HCT116 (cell line): ENCODE data around the gene KIF18A.

ENCODE experiments used
- CEBPB ChIP-seq: IDR thresholded peaks from 2 replicates; pipeline ENCODE4 v1.6.1; 2012; ENCODE audit warnings: low read depth
- EZH2phosphoT487 ChIP-seq: fragments of 200-600 bp; IDR thresholded peaks from 2 replicates; pipeline ENCODE4 v1.6.1; 2018; ENCODE audit warnings: antibody characterized with exemption, borderline replicate concordance
- MAX ChIP-seq: IDR thresholded peaks from 2 replicates; pipeline ENCODE4 v1.6.1; 2012
- POLR2A ChIP-seq: IDR thresholded peaks from 2 replicates; pipeline ENCODE4 v1.7.0; 2011; ENCODE audit warnings: borderline replicate concordance; ENCODE audit not compliant: insufficient read depth, insufficient read length; ENCODE audit errors: extremely low read depth
- POLR2AphosphoS5 ChIP-seq: IDR thresholded peaks from 2 replicates; pipeline ENCODE4 v1.6.1; 2011; ENCODE audit warnings: mild to moderate bottlenecking, low read depth, low read length, moderate library complexity
- TF ChIP-seq, protein P1 (sequence below), 3 experiments: fragments of 200-600 bp in 1 of 3; sonication (generic) in 1 of 3; IDR thresholded peaks in 2 of 3; conservative IDR thresholded peaks in 1 of 3; 2 replicates each; pipeline ENCODE4 v1.5.1; 2012 to 2017; ENCODE audit warnings: low read depth in 2 of 3, low read length in 2 of 3, antibody characterized with exemption in 1 of 3, borderline replicate concordance in 1 of 3, control low read depth in 1 of 3, mild to moderate bottlenecking in 1 of 3, mixed read lengths in 1 of 3, mixed run types in 1 of 3, moderate library complexity in 1 of 3; ENCODE audit not compliant: insufficient read depth in 1 of 3

DNA sequence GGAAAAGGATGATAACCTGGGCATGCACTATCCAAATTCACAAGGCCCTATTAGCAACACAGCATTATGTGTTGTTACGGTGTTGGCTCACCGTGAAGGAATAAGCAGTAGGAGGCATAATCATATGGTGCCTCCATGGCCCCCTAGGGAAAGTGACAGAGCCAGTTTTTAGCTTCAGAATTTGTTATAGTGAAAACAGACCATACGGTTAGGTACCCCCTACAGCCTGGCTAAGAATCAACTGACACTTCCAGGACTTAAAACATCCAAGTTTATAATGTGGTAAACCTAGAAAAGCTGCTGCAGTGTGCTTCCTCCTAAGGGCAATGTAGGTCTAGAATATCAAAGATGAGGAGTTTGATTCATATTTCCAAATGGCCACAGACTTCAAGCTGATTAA lies 30.4 kb downstream of the KIF18A start:
- TF ChIP-seq, protein P1, sequence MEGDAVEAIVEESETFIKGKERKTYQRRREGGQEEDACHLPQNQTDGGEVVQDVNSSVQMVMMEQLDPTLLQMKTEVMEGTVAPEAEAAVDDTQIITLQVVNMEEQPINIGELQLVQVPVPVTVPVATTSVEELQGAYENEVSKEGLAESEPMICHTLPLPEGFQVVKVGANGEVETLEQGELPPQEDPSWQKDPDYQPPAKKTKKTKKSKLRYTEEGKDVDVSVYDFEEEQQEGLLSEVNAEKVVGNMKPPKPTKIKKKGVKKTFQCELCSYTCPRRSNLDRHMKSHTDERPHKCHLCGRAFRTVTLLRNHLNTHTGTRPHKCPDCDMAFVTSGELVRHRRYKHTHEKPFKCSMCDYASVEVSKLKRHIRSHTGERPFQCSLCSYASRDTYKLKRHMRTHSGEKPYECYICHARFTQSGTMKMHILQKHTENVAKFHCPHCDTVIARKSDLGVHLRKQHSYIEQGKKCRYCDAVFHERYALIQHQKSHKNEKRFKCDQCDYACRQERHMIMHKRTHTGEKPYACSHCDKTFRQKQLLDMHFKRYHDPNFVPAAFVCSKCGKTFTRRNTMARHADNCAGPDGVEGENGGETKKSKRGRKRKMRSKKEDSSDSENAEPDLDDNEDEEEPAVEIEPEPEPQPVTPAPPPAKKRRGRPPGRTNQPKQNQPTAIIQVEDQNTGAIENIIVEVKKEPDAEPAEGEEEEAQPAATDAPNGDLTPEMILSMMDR (IDR thresholded peaks at IDR 0.05 in 2 of 3, conservative IDR thresholded peaks at IDR 0.05 in 1 of 3; ENCODE audit: borderline replicate concordance in 1 of 3, insufficient read depth in 1 of 3, low read depth in 2 of 3, low read length in 2 of 3): no peak
- no peak for TF ChIP-seq MAX
- no peak for TF ChIP-seq EZH2phosphoT487
- no peak for TF ChIP-seq POLR2A
- TF ChIP-seq CEBPB: no peak
- no peak for TF ChIP-seq POLR2AphosphoS5
